GM21786 (cell line): ENCODE measurements around the gene FBXL4.
"Not testable (repeated sequence)": the region's sequence is repeated elsewhere in the genome, so short reads cannot be mapped to it uniquely, and the experiment has no call there.

ENCODE experiments used
- ATAC-seq: cut with Tn5 transposase; IDR thresholded peaks from one replicate; pipeline ENCODE4 v1.9.1; 2021; ENCODE audit not compliant: unreplicated experiment

FBXL4 gene

DNA sequence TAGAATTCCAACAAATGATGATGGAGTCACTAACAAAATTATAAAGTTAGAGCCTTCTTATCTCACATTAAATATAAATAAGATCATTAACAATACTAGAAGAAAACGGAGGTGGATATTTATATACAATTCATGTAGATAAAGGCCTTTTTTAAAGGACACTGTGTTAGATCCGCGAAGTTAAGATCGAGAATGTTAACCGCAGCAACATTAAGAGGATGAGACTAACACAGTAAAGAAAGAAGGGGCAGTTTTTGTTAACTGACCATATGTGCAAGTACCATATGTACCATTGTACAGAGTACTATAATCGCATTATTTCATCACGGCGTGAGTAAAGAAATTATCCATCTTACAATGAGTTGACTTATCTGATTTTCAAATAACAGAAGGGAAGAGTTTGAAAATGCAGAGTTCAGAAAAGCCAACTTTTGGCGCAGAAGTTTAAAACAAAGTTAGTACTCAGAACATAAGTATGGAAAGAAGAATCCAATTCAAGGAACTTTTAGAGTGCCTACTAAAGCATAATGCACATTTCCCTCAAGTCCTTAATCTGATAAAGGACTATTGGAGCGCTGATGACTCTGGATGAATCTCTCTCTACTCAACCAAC lies 1.4 kb downstream of the FBXL4 start:
- no peak for ATAC-seq

GRCh38 chr6:98945311-98946115 lies 2.2 kb downstream of the FBXL4 start:
- ATAC-seq, result no peak

- no peak for ATAC-seq
Observed at GRCh38 chr6:98944598-98945081, 3.1 kb downstream of the FBXL4 start.

DNA sequence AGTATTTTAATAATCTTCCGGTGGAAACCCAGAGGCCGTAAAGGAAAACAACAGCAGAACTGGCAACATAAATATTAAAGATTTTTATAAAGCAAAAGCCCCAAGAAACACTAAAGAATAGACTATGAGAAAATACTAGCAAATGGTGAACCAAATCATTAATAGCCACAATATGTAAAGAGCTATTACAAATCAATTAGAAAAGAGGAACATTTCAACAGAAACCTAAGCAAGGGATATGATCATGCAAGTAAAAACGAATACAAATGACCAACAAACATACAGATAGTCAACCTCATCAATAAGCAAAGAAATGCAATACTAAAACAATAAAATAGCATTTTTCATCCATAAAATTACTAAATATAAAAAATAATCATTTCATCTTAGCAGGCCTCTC lies 3.6 kb downstream of the FBXL4 start:
- ATAC-seq, result no peak

GRCh38 chr6:98942263-98942803 lies 5.4 kb downstream of the FBXL4 start:
- ATAC-seq, result no peak

GRCh38 chr6:98941319-98941718 lies 6.4 kb downstream of the FBXL4 start:
- ATAC-seq, result no peak

DNA sequence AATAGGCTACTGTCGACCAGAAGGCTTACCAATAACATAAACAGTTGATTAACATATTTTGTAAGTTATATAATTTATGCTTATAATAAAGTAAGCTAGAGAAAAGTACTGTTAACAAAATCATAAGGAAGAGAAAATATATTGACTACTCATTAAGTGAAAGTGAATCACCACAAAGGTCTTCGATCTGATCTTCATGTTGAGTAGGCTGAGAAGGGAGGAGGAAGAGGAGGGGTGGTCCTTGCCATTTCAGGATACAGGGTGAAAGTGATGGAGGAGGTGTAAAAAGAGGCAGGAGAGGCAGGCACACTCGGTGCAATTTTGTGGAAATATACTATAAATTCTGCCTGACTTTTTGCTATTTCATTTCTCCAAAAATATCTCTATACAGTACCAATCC lies 10.4 kb downstream of the FBXL4 start:
- no peak for ATAC-seq

DNA sequence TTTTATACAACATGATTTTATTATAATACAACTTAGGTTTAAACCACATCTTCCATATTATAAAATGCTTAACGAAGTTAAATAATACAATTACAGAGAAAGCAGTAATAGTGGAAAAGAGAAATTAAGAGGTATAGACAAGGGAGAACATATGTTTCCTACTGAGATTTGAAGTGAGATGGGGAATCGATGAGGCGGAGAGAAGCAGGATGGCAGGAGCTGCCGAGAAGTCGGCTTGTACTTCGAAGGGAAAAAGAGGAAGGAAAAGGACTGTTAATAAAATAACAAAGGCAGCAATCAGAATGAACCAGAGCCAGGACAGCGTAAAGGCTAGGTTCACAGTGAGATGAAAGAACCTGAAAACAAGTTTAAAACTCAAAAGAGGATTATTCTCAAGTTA lies 15.4 kb downstream of the FBXL4 start:
- ATAC-seq, result no peak

- no peak for ATAC-seq
Observed at GRCh38 chr6:98931696-98932095, 16.1 kb downstream of the FBXL4 start.

GRCh38 chr6:98929498-98930060 lies 18.2 kb downstream of the FBXL4 start:
- no peak for ATAC-seq

DNA sequence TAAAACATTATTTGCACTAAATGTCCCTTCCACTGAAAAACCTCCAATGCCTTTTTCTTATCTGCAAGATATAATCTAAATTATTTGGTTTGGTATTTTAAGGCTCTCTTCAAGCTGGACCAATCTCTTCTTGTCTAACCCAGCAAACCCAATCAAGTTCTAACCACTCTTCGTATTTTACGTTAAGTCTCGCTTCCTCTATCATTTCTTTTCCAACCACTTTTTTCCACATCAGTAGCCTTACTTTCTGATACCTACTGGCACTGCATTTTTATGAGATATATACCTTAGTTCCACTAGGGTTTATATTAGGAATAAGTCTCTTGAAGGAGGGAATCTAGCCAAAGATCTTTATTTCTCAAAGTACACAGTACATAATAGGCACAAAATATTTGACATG lies 19.1 kb downstream of the FBXL4 start:
- ATAC-seq, result no peak

DNA sequence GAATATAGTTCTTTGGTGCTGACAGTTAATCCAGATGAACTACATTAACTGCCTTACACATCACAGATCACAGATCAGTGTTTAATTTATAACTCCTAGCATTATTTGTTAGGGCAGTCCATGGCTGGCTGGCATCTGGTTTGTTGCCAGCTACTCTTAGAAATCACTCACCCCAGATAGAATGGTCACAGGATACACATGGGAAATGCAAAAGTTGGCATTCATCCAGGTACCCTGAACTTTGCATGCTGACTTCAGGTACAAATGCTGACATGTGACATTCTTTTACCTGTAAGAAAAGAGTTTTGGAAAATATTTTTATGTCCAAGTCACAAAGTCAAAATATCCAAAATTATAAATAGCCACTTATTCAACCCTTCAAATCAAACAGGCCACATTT lies 20.2 kb downstream of the FBXL4 start:
- no peak for ATAC-seq

DNA sequence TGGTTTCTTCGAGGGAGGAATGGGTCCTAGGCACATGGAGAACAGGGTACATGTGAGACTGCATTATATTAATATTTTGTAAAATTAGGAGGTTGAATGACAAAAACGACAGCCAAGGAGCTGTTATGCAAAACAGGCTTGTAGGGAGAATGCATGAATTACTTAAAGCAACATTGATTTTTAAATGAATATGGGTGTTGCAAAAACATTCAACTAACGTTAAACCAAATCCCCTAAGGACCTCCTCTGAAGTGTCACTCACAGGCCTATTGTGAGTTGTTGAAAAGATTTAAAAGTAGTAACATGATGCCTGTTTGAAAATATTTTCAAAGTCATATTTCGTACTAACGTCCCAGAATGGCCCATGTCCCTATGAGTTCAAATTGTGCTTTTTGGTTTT lies 21.9 kb downstream of the FBXL4 start:
- ATAC-seq, result no peak

DNA sequence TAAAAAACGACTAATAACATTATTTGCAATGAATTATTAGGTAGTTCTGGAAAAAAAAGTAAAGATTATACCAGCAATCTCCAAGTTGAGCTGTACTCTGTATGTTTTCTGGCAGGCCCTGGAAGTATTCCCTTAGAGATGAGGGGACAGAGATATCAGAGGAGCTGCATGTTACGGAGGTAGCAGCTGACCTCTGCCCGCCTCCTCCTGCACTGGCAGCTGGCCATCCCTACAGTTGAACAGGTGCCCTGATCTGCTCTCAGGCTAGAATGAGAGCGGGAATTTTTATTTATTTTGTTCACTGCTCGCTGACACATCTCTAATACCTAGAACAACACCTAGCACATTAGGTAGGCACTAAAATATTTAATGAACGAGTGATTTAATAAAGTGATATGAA lies 23.1 kb downstream of the FBXL4 start:
- ATAC-seq, result no peak

DNA sequence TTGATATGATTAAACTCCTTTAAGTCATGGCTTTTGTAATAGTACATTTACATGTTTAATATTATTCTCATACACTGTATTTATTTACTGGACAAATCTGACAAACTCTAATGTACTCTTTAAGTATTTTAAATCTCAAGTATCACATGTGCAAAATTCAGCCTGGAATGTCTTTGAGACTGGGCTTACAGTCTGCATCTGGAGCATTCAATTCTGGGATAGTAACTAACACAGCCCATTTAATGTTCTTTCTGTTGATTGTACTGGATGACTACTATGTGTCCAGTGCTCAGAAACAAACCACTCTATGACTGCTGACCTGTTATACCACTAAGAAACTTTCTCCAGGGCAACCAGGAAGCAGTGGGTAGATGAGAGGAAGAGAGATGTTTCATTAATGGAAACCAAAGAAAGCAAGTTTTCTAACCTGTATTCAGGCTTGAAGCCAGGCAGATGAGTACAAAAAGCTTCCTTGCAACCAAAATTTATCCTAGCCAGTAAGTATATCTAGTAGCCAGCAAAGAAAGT lies 26.8 kb downstream of the FBXL4 start:
- ATAC-seq, result peak; percentile 81

- ATAC-seq, result not testable (repeated sequence)
Observed at GRCh38 chr6:98910946-98911345, 36.8 kb downstream of the FBXL4 start.

DNA sequence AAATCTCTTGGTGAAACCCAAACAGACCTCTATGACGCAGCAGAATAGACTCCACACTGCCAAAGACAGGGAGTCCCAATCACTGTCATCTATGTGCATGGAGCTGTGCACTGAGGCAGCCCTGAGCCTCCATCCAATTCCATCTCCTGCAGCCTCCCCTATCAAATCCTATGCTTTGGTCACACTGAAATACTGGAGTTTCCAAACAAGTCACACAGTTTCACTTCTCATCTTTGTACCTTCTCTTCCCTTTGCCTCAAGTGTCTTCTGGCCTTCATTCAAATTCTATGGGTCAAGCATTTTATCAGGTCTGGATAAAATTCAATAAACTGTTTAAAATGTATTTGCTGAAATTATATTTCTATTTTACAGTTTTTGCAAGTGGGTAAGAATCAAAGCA lies 38.5 kb downstream of the FBXL4 start:
- no peak for ATAC-seq

GRCh38 chr6:98906342-98906741 lies 41.4 kb downstream of the FBXL4 start:
- ATAC-seq, result not testable (repeated sequence)

- ATAC-seq, result no peak
Observed at GRCh38 chr6:98905759-98906158, 42.0 kb downstream of the FBXL4 start.

GRCh38 chr6:98904096-98904495 lies 43.6 kb downstream of the FBXL4 start:
- no peak for ATAC-seq

- ATAC-seq, result no peak
Observed at GRCh38 chr6:98900706-98901105, 47.0 kb downstream of the FBXL4 start.

- ATAC-seq, result no peak
Observed at GRCh38 chr6:98894810-98895209, 52.9 kb downstream of the FBXL4 start.
